ENCODE results near the gene ZG16B. TPM values are rescaled to one million over a fixed set of nuclear protein-coding genes. Genes with fewer than 3 reads are reported as not detected.

The ZG16B gene
- total RNA-seq, 1 experiment from 2014 or later: not detected

- Histone ChIP-seq H3K4me2 (ENCODE audit: insufficient read depth, insufficient read length, low read length) (no peak overlapping the region), H3K23me2 (ENCODE audit: insufficient read length, low read depth, low read length, poor library complexity, severe bottlenecking) (no peaks in the 10 kb centered on the region), H3K18ac (ENCODE audit: insufficient read length, low read depth, low read length) (no peak overlapping the region), H4K5ac (ENCODE audit: insufficient read length, low read depth, low read length) (no peak overlapping the region), H3K23ac (ENCODE audit: insufficient read length, low read depth, low read length) (no peak overlapping the region), H3K27me3 (ENCODE audit: insufficient read depth, low read length) (no peaks in the 10 kb centered on the region), H3K56ac (ENCODE audit: insufficient read length, low read depth, low read length) (no peak overlapping the region), H3K4me1 (ENCODE audit: insufficient read depth, low read length) (peaks cover 3% of the 10 kb centered on the region; the same call in 1 of the 2 replicates), H3K79me1 (ENCODE audit: insufficient read depth, low read depth, low read length, poor library complexity, severe bottlenecking) (no peaks in the 10 kb centered on the region), H2BK12ac (ENCODE audit: insufficient read length, low read depth, low read length) (no peak overlapping the region), H3K27ac (ENCODE audit: insufficient read length, low read depth, low read length) (no peak overlapping the region), H3K9me3 (ENCODE audit: control insufficient read depth, low read depth, low read length) (no peaks in the 10 kb centered on the region), H2BK15ac (ENCODE audit: low read depth, low read length) (no peak overlapping the region), H3K4ac (ENCODE audit: low read depth, low read length) (no peak overlapping the region), H4K8ac (replicated peaks; ENCODE audit: insufficient read length, low read depth, low read length) (no peak overlapping the region), H3K9ac (ENCODE audit: extremely low read depth, insufficient read length, low read length) (no peak overlapping the region), H3K79me2 (ENCODE audit: insufficient read depth, low read length) (no peaks in the 10 kb centered on the region), H2BK5ac (ENCODE audit: insufficient read length, low read length) (no peak overlapping the region), H4K91ac (ENCODE audit: insufficient read length, low read depth, low read length) (no peak overlapping the region), H2AFZ (ENCODE audit: low read length) (no peak overlapping the region), H4K20me1 (ENCODE audit: control insufficient read depth, insufficient read depth, insufficient read length) (no peaks in the 10 kb centered on the region), H3K14ac (ENCODE audit: insufficient read depth, low read length) (no peak overlapping the region), H2AK5ac (ENCODE audit: insufficient read length, low read length) (no peak overlapping the region), H2BK120ac (ENCODE audit: low read depth, low read length, poor library complexity, severe bottlenecking) (no peak overlapping the region), H2BK20ac (ENCODE audit: low read depth, low read length, poor library complexity, severe bottlenecking) (no peak overlapping the region), H3T11ph (ENCODE audit: low read length) (no peak overlapping the region)
- TF ChIP-seq, protein P1, sequence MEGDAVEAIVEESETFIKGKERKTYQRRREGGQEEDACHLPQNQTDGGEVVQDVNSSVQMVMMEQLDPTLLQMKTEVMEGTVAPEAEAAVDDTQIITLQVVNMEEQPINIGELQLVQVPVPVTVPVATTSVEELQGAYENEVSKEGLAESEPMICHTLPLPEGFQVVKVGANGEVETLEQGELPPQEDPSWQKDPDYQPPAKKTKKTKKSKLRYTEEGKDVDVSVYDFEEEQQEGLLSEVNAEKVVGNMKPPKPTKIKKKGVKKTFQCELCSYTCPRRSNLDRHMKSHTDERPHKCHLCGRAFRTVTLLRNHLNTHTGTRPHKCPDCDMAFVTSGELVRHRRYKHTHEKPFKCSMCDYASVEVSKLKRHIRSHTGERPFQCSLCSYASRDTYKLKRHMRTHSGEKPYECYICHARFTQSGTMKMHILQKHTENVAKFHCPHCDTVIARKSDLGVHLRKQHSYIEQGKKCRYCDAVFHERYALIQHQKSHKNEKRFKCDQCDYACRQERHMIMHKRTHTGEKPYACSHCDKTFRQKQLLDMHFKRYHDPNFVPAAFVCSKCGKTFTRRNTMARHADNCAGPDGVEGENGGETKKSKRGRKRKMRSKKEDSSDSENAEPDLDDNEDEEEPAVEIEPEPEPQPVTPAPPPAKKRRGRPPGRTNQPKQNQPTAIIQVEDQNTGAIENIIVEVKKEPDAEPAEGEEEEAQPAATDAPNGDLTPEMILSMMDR (conservative IDR thresholded peaks at IDR 0.05): no peak
- WGBS (ENCODE audit: extremely low coverage, insufficient read length, low lambda C conversion rate): no CpG with 5 or more reads among the region's 15 CpGs
- H3K27ac Mint-ChIP-seq: peak overlapping the region in 1 of 3 experiments; percentile 59; a peak in 1 of 7 replicates
- DNase-seq: no peak
- H3K4me3 Mint-ChIP-seq: no peak overlapping the region; a peak in 1 of 5 replicates
- H3K27me3 Mint-ChIP-seq (ENCODE audit: low read depth): peaks cover 4% of the 10 kb centered on the region
- peaks cover 9% of the 10 kb centered on the region in 2 experiments for H3K4me1 Mint-ChIP-seq
- no peaks in the 10 kb centered on the region; a peak in 1 of 5 replicates for H3K9me3 Mint-ChIP-seq
- H3K36me3 Mint-ChIP-seq (ENCODE audit: insufficient read depth in 1 of 3, low read depth in 3 of 3): no peaks in the 10 kb centered on the region; a peak in 1 of 7 replicates
These were observed 1.1 kb downstream of the ZG16B start for GRCh38 chr16:2831203-2831602.

Data from H9 (cell line).